HCEC 1CT (cell line): ENCODE results near the gene SLC16A5.

Source experiments
- DNase-seq: peaks from one replicate; pipeline ENCODE4 v3.0.0-alpha.2; 2017

SLC16A5 gene

GRCh38 chr17:75088465-75089417 lies 987 bp downstream of the SLC16A5 start:
- DNase-seq = peak; percentile 49

GRCh38 chr17:75090871-75091854 lies 3.4 kb downstream of the SLC16A5 start:
- no peak for DNase-seq

GRCh38 chr17:75091855-75092327 lies 4.1 kb downstream of the SLC16A5 start:
- no peak for DNase-seq

- DNase-seq = no peak
Observed at GRCh38 chr17:75093548-75094158, 5.9 kb downstream of the SLC16A5 start.

GRCh38 chr17:75094871-75095399 lies 7.2 kb downstream of the SLC16A5 start:
- DNase-seq = no peak

GRCh38 chr17:75096082-75096625 lies 8.4 kb downstream of the SLC16A5 start:
- DNase-seq = peak; percentile 69

GRCh38 chr17:75097865-75098264 lies 10.1 kb downstream of the SLC16A5 start:
- DNase-seq = no peak

GRCh38 chr17:75098861-75099260 lies 11.1 kb downstream of the SLC16A5 start:
- no peak for DNase-seq

- no peak for DNase-seq
Observed at GRCh38 chr17:75099881-75100595, 12.3 kb downstream of the SLC16A5 start.

- no peak for DNase-seq
Observed at GRCh38 chr17:75102385-75102821, 14.6 kb downstream of the SLC16A5 start.

- DNase-seq = no peak
Observed at GRCh38 chr17:75103601-75104554, 16.1 kb downstream of the SLC16A5 start.

- DNase-seq = no peak
Observed at GRCh38 chr17:75105126-75106080, 17.6 kb downstream of the SLC16A5 start.

GRCh38 chr17:75108193-75108592 lies 20.4 kb downstream of the SLC16A5 start:
- DNase-seq = no peak

GRCh38 chr17:75109046-75109406 lies 21.3 kb downstream of the SLC16A5 start:
- no peak for DNase-seq

GRCh38 chr17:75109407-75110233 lies 21.9 kb downstream of the SLC16A5 start, which contains the start of gene ARMC7:
Gene ARMC7 (plus strand): TSS chr17:75109969. CDS start chr17:75110289, 320 bp downstream.
- DNase-seq = peak; percentile 77

GRCh38 chr17:75110234-75110937 lies 22.6 kb downstream of the SLC16A5 start:
- DNase-seq = no peak

- DNase-seq = no peak
Observed at GRCh38 chr17:75111777-75112335, 24.1 kb downstream of the SLC16A5 start.
